H1 (cell line): ENCODE measurements around the gene MBD5. TPM values are rescaled to one million over a fixed set of nuclear protein-coding genes. Genes with fewer than 3 reads are reported as not detected.

Experiments
- CTCF ChIA-PET: fragments of 300-600 bp; sonication (Branson Sonifier 250); formaldehyde crosslinking; loops from one replicate; lab custom pipeline; 2021; ENCODE audit not compliant: partially characterized antibody; lab: Charles Lee
- POLR2A ChIA-PET: fragments of 300-600 bp; sonication (Branson Sonifier 250); formaldehyde crosslinking; loops from one replicate; lab custom pipeline; 2021; ENCODE audit warnings: inconsistent platforms; ENCODE audit not compliant: partially characterized antibody; lab: Charles Lee
- DNase-seq, 2 experiments: peaks; one replicate each; pipeline versions ENCODE4 v3.0.0 to v3.0.0-alpha.2; 2010 to 2022; ENCODE audit warnings: low spot score in 2 of 2, low read depth in 1 of 2, mixed read lengths in 1 of 2
- FAIRE-seq: peaks from 2 replicates; lab custom pipeline; 2011; peaks lifted over from hg19 to GRCh38; lab: Jason Lieb, UNC
- H2AFZ ChIP-seq: 2 replicates; pipeline ENCODE4 v1.8.1; 2012; ENCODE audit warnings: low read length, inconsistent platforms
- H2AK5ac ChIP-seq: 2 replicates; pipeline ENCODE4 v1.6.1; 2013; ENCODE audit warnings: low read depth, low read length
- H2BK120ac ChIP-seq: replicated peaks from 2 replicates; pipeline ENCODE3; 2013; ENCODE audit warnings: low read depth, low read length, inconsistent platforms
- H2BK12ac ChIP-seq: 2 replicates; pipeline ENCODE4 v1.6.1; 2013; ENCODE audit warnings: low read depth, low read length
- H2BK15ac ChIP-seq: 2 replicates; pipeline ENCODE4 v1.6.1; 2013; ENCODE audit warnings: low read length
- H2BK20ac ChIP-seq: 2 replicates; pipeline ENCODE4 v1.6.1; 2013; ENCODE audit warnings: low read length
- H2BK5ac ChIP-seq: 2 replicates; pipeline ENCODE4 v1.6.1; 2013; ENCODE audit warnings: low read depth, low read length
- H3K14ac ChIP-seq: 2 replicates; pipeline ENCODE4 v1.6.1; 2013; ENCODE audit warnings: inconsistent platforms; ENCODE audit not compliant: insufficient read length
- H3K18ac ChIP-seq: 2 replicates; pipeline ENCODE4 v1.6.1; 2013; ENCODE audit warnings: low read length; ENCODE audit errors: extremely low read depth
- H3K23ac ChIP-seq: 2 replicates; pipeline ENCODE4 v1.6.1; 2013; ENCODE audit warnings: inconsistent platforms; ENCODE audit not compliant: insufficient read length
- H3K23me2 ChIP-seq: 2 replicates; pipeline ENCODE4 v1.6.1; 2013; ENCODE audit warnings: low read depth, low read length
- H3K27ac ChIP-seq: 2 replicates; pipeline ENCODE4 v1.6.1; 2011; ENCODE audit warnings: low read depth, low read length, inconsistent platforms
- H3K27me3 ChIP-seq, 4 experiments: replicated peaks in 1 of 4; 1 replicate in 1 of 4; 2 replicates in 3 of 4; pipeline versions ENCODE4 v1.6.1 to v1.8.1; 2011 to 2013; ENCODE audit warnings: low read length in 3 of 4, mild to moderate bottlenecking in 3 of 4, inconsistent platforms in 2 of 4, mixed read lengths in 2 of 4, moderate library complexity in 1 of 4; ENCODE audit not compliant: control insufficient read depth in 3 of 4, insufficient read depth in 3 of 4; ENCODE audit errors: extremely low read depth in 1 of 4
- H3K36me3 ChIP-seq, 4 experiments: 2 replicates each; pipeline versions ENCODE4 v1.6.1 to v1.8.1; 2011 to 2013; ENCODE audit warnings: mild to moderate bottlenecking in 4 of 4, low read length in 3 of 4, moderate library complexity in 2 of 4, control low read depth in 1 of 4, inconsistent platforms in 1 of 4; ENCODE audit not compliant: insufficient read depth in 4 of 4, control insufficient read depth in 2 of 4
- H3K4ac ChIP-seq: replicated peaks from 2 replicates; pipeline ENCODE3; 2013; ENCODE audit warnings: low read length, low read depth, mixed read lengths, inconsistent platforms; ENCODE audit not compliant: insufficient read length
- H3K4me1 ChIP-seq, 4 experiments: replicated peaks in 1 of 4; 1 replicate in 1 of 4; 2 replicates in 3 of 4; pipeline versions ENCODE4 v1.6.1 to v1.8.1; 2011 to 2013; ENCODE audit warnings: low read length in 3 of 4, inconsistent platforms in 2 of 4, mixed read lengths in 1 of 4; ENCODE audit not compliant: insufficient read depth in 4 of 4, control insufficient read depth in 3 of 4
- H3K4me2 ChIP-seq, 2 experiments: 2 replicates each; pipeline versions ENCODE4 v1.6.1 to v1.8.1; 2011 to 2013; ENCODE audit warnings: low read depth in 2 of 2, low read length in 2 of 2, control low read depth in 1 of 2, inconsistent platforms in 1 of 2, mild to moderate bottlenecking in 1 of 2; ENCODE audit not compliant: insufficient read depth in 1 of 2
- H3K4me3 ChIP-seq, 4 experiments: fragments of 200-600, 300-600 bp in 1 of 4; sonication (generic), shearing (Covaris generic), sonication (Bioruptor Twin) in 1 of 4; 2 replicates each; pipeline versions ENCODE4 v1.5.1 to v1.8.1; 2011 to 2016; ENCODE audit warnings: low read length in 4 of 4, low read depth in 3 of 4, control low read depth in 2 of 4, inconsistent platforms in 2 of 4, mild to moderate bottlenecking in 2 of 4, mixed read lengths in 1 of 4, moderate library complexity in 1 of 4; ENCODE audit not compliant: insufficient read depth in 2 of 4; ENCODE audit errors: extremely low read depth in 1 of 4
- H3K56ac ChIP-seq: replicated peaks from 2 replicates; pipeline ENCODE3; 2013; ENCODE audit warnings: low read depth, mild to moderate bottlenecking, mixed read lengths, low read length, inconsistent platforms; ENCODE audit not compliant: insufficient read length
- H3K79me1 ChIP-seq: 2 replicates; pipeline ENCODE4 v1.6.1; 2013; ENCODE audit warnings: low read depth, low read length, control low read depth
- H3K79me2 ChIP-seq, 2 experiments: 2 replicates each; pipeline versions ENCODE4 v1.6.1 to v1.8.1; 2012 to 2013; ENCODE audit warnings: low read length in 2 of 2, mild to moderate bottlenecking in 2 of 2, inconsistent platforms in 1 of 2; ENCODE audit not compliant: insufficient read depth in 2 of 2, control insufficient read depth in 1 of 2
- H3K9ac ChIP-seq, 4 experiments: replicated peaks in 1 of 4; 1 replicate in 1 of 4; 2 replicates in 3 of 4; pipeline versions ENCODE4 v1.6.1 to v1.8.1; 2011 to 2013; ENCODE audit warnings: low read depth in 3 of 4, low read length in 3 of 4, control low read depth in 2 of 4, mild to moderate bottlenecking in 2 of 4, moderate library complexity in 2 of 4, inconsistent platforms in 1 of 4; ENCODE audit errors: extremely low read depth in 1 of 4
- H3K9me3 ChIP-seq, 2 experiments: 2 replicates each; pipeline versions ENCODE4 v1.6.1 to v1.8.1; 2012 to 2013; ENCODE audit warnings: mild to moderate bottlenecking in 2 of 2, moderate library complexity in 2 of 2, control low read depth in 1 of 2, inconsistent platforms in 1 of 2, low read depth in 1 of 2, low read length in 1 of 2, mixed read lengths in 1 of 2; ENCODE audit not compliant: insufficient read depth in 2 of 2
- H4K20me1 ChIP-seq, 2 experiments: replicated peaks in 1 of 2; 2 replicates each; pipeline versions ENCODE3 to v1.8.1; 2011 to 2013; ENCODE audit warnings: inconsistent platforms in 2 of 2, low read length in 2 of 2, mild to moderate bottlenecking in 1 of 2; ENCODE audit not compliant: insufficient read depth in 2 of 2, control insufficient read depth in 1 of 2
- H4K5ac ChIP-seq: 2 replicates; pipeline ENCODE4 v1.6.1; 2013; ENCODE audit warnings: low read length, low read depth, mixed read lengths, inconsistent platforms; ENCODE audit not compliant: insufficient read length
- H4K8ac ChIP-seq: 2 replicates; pipeline ENCODE4 v1.8.0; 2013; ENCODE audit warnings: mild to moderate bottlenecking, moderate library complexity, low read length, inconsistent platforms; ENCODE audit not compliant: insufficient read depth; ENCODE audit errors: extremely low read depth
- H4K91ac ChIP-seq: replicated peaks from 2 replicates; pipeline ENCODE3; 2013; ENCODE audit warnings: low read length, mixed read lengths, inconsistent platforms; ENCODE audit not compliant: insufficient read length
- CEBPB ChIP-seq: IDR thresholded peaks from 2 replicates; pipeline ENCODE4 v1.6.1; 2012; ENCODE audit warnings: low read depth, low read length
- CREB1 ChIP-seq: IDR thresholded peaks from 2 replicates; pipeline ENCODE4 v1.6.1; 2012; ENCODE audit warnings: inconsistent platforms
- WGBS, 2 experiments: shearing (Covaris generic) in 1 of 2; methylation state at CpG; one replicate each; pipeline versions ENCODE4 v1.1.6 to v1.1.7; 2013 to 2015; ENCODE audit warnings: low lambda C conversion rate in 2 of 2, mixed read lengths in 2 of 2, inconsistent platforms in 1 of 2, low coverage in 1 of 2, missing lambda C conversion rate in 1 of 2; ENCODE audit not compliant: insufficient replicate concordance in 2 of 2, insufficient coverage in 1 of 2, insufficient read length in 1 of 2; ENCODE audit errors: extremely low coverage in 1 of 2, missing lambda C conversion rate in 1 of 2; 5-methylcytosine and 5-hydroxymethylcytosine counted together
- polyA plus RNA-seq, 7 experiments: library from polyadenylated mRNA; depleted of rRNA in 3 of 7; stranded (reverse) in 5 of 7; unstranded in 2 of 7; fragments of >200 nt in 5 of 7; fragments of 200-250 nt in 2 of 7; gene quantifications; 1 replicate in 5 of 7; 2 replicates in 1 of 7; 4 replicates in 1 of 7; pipeline versions ENCODE4 v1.2.1 to v1.2.3, GENCODE V29; 2011 to 2013; ENCODE audit warnings: missing spikeins in 2 of 7, mixed read lengths in 2 of 7
- total RNA-seq: library from RNA; stranded (reverse); fragmentation: NEBNext Ultra II Directional; extraction: Animal tissue kit (Norgen Biotek cat#: 25700); gene quantifications from 2 replicates; pipeline ENCODE4 v1.2.1, GENCODE V29; 2021

MBD5 gene
- total and polyA plus RNA-seq, 2 of the 8 experiments (the other 6 are each of a cell fraction or from before 2014, with no cell fraction given) = 9.7 to 29.4 TPM

- Histone ChIP-seq H3K4me2 (no peak overlapping the region; a peak in 1 of 4 replicates), H3K4ac (no peak overlapping the region), H4K8ac (no peak overlapping the region; the same call in 1 of the 2 replicates), H3K79me2 (no peaks in the 10 kb centered on the region), H3K9ac (no peak overlapping the region), H2BK5ac (no peak overlapping the region), H3K9me3 (no peaks in the 10 kb centered on the region), H3K36me3 (no peaks in the 10 kb centered on the region), H2BK15ac (0 out of 2 replicates have a peak overlapping the region, but pooled peaks have one; percentile 46), H3K18ac (no peak overlapping the region), H4K91ac (no peak overlapping the region), H4K20me1 (no peaks in the 10 kb centered on the region), H3K56ac (no peak overlapping the region), H2BK12ac (no peak overlapping the region), H3K27me3 (no peaks in the 10 kb centered on the region), H3K4me3 (no peak overlapping the region), H3K14ac (no peak overlapping the region), H3K23me2 (no peaks in the 10 kb centered on the region; the same call in 1 of the 2 replicates), H3K23ac (no peak overlapping the region), H2BK20ac (no peak overlapping the region), H3K27ac (no peak overlapping the region), H2BK120ac (no peak overlapping the region), H3K79me1 (no peaks in the 10 kb centered on the region), H2AFZ (no peak overlapping the region), H2AK5ac (no peak overlapping the region), H4K5ac (no peak overlapping the region), H3K4me1 (no peaks in the 10 kb centered on the region)
- no peak for DNase-seq
- POLR2A ChIA-PET = interaction anchor here (0.7 kb wide), 1 partner anchor 600 kb away, joined by 3 read pairs; no protein-coding TSS in a partner anchor
- CTCF ChIA-PET = interaction anchor here (1.5 to 2.7 kb wide), 2 partner anchors 10 to 11 kb away, joined by 4 to 16 read pairs; no protein-coding TSS in a partner anchor
- TF ChIP-seq CEBPB (peak; percentile 92), CREB1 (no peak)
- WGBS, 2 experiments = 89% methylated on average over 12 of the region's 12 CpGs; no CpG with 5 or more reads in 1 of the 2 experiments
- FAIRE-seq = no peak
Observed at GRCh38 chr2:148534416-148535204, 513.7 kb downstream of the MBD5 start.
